GM19239 (cell line): ENCODE measurements around the gene C6orf15.

Experiments
- DNase-seq: peaks from one replicate; pipeline ENCODE4 v3.0.0; 2011; ENCODE audit warnings: low spot score; ENCODE audit not compliant: insufficient read length
- FAIRE-seq: peaks from 2 replicates; lab custom pipeline; 2011; peaks lifted over from hg19 to GRCh38; lab: Jason Lieb, UNC

C6orf15 gene

GRCh38 chr6:31113861-31114540 lies 1.6 kb upstream of the C6orf15 start:
- FAIRE-seq = no peak
- no peak for DNase-seq

DNA sequence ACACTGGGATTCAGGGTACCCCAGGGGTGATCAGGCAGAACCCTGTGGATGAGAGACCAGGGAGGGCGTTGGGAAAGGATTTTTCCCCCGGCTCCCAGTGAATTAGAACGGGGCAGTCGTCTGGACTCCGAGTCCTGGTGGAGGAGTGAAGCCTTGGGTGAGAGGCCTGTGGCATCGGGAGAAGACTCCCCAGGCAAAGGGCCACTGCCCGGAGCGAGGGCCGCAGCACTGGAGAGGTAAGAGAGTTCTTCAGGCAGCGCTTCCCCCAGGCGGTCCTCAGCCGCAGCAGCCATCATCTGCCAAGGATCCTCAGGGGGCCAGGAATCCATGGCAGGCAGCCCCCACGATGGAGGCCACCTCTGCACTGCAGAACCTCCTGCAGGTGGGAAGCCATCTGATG lies 663 bp downstream of the C6orf15 start:
- DNase-seq = no peak
- no peak for FAIRE-seq

GRCh38 chr6:31110825-31111582 lies 1.4 kb downstream of the C6orf15 start:
- DNase-seq (no peak), FAIRE-seq (no peak)

GRCh38 chr6:31107052-31107451 lies 5.3 kb downstream of the C6orf15 start:
- DNase-seq = no peak
- FAIRE-seq = no peak

DNA sequence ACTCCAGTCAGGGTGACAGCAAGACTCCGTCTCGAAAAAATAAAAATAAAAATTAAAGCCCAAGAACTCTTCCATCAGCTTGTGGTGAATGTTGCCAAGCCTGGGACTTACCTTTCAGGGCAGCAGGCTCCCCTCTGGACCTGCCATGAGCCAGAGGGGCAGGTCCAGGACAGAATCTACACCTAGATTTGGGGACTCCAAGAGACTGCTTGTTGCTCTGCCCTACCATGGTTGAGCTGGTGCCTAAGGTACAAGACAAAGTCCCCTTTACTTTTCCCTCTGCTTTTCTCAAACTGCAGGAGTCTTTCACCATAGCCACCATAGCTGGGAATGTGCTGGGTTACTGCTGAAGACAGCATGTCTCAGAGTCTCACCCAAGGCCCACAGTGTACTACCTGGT lies 9.2 kb downstream of the C6orf15 start:
- no peak for FAIRE-seq
- DNase-seq = no peak

DNA sequence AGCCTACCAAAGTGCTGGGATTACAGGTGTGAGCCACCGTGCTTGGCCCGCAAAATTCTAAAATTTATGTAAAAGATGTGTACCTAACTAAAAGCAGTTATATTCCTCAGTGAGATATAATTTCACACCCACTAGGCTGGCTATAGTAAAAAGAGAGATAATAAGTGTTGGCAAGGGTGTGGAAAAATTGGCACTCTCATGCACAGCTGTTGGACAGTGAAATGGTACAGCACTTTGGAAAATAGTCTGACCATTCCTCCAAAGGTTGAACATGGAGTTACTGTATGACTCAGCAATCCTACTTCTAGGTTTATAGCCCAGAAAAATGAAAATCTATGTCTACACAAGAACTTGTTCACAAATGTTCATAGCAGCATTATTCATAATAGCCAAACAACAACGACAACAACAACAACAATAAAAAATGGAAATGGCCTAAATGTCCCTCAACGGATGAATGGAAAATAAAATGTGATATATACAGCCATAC lies 13.9 kb downstream of the C6orf15 start:
- DNase-seq (no peak), FAIRE-seq (no peak)

DNA sequence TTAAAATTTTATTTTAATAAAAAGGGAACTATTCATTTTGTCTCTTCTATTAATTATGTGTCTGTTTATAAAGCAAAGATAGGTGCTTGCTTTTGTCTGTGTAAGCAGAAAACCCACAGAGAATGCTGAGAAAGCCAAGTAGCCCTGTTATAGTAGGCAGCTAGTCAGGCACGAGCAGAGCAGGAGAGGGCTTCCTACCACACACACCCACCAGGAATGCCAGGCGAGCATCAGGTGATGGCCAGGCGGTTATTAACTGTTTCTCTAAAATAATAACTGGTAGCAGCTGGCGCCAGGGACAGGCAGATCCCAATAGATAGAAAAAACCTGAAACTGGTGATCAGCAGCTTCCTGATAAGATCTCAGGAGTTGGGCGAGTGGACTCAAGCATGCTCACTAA lies 15.7 kb downstream of the C6orf15 start:
- FAIRE-seq = no peak
- DNase-seq = no peak

- DNase-seq (no peak), FAIRE-seq (no peak)
These were observed 16.2 kb downstream of the C6orf15 start for GRCh38 chr6:31096215-31096614.

GRCh38 chr6:31094389-31094881 lies 17.9 kb downstream of the C6orf15 start:
- FAIRE-seq (no peak), DNase-seq (no peak)

DNA sequence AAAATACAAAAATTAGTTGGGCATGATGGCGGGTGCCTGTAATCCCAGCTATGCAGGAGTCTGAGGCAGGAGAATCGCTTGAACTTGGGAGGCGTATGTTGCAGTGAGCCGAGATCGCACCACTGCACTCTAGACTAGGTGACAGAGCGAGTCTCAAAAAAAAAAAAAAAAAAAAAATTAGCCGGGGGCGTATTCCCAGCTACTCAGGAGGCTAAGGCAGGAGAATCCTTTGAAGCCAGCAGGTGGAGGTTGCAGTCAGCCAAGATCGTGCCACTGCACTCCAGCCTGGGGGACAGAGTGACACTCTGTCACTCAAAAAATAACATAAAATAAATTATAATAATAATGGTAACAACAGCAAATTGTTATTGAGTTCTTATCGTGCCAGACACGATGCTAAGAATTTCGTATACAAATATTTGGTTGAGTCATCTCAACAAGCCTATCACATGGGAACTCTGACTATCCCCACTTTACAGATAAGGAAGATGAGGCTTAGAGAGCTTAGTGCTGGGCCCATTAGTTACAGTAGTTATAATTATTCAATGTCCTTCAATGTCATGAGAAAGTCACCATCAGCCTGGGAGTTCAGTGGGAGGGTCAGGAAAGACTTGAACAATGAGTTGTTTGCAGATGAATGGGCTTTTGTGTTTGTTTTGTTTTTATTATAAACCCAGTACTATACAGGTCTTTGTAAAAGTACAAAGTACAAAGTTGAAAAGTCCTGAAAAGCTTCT lies 19.4 kb downstream of the C6orf15 start:
- no peak for FAIRE-seq

DNA sequence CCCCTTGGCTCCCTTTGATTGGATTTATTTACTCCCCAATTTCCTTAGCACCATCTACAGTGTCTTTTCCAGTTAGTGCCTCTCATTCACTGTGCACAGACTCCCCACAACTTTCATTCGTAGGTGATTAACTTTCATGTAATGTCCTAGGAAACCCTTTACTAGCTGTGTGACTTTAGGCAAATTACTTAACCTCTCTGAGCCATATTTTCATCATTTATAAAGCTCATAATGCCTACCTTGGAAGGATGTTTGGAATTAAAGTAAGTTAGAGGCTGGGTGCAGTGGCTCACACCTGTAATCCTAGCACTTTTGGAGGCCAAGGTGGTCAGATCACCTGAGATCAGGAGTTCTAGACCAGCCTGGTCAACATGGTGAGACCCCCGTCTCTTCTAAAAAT lies 20.1 kb downstream of the C6orf15 start:
- DNase-seq = no peak
- no peak for FAIRE-seq

More for the DNA sequence above, 19.4 kb downstream of the C6orf15 start:
- no peak for DNase-seq

- no peak for DNase-seq
These were observed 20.7 kb downstream of the C6orf15 start for GRCh38 chr6:31091680-31092079.

GRCh38 chr6:31090973-31091364 lies 21.4 kb downstream of the C6orf15 start:
- no peak for FAIRE-seq
- no peak for DNase-seq

More at GRCh38 chr6:31091680-31092079, 20.7 kb downstream of the C6orf15 start:
- no peak for FAIRE-seq

DNA sequence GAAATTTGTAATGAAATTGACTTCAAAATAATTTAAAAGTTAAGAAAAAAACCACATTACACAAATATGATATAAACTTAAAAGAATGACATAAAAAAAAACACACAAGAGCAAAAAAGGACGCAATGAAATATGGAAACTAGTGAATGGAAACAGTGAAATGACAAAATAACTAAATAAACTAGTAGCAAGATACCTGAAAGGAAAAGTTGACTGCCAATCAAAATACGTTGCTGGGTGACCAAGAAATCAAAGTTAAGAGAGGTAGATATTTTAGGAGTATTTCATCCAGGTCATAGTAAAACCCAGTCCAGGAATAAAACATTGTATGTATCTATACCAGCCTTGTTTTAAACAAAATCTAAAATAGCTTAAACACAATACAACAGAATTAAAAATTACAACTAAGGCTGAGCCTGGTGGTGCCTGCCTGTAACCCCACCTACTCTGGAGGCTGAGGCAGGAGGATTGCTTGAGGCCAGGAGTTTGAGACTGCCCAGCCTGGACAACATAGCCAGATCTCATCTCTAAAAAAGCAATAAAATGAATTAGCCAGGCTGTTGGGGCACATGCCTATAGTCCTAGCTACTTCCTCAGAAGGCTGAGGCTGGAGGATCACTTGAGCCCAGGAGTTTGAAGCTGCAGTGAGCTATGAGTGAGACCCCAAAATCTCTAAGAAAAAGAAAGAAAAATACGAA lies 22.0 kb downstream of the C6orf15 start:
- DNase-seq (no peak), FAIRE-seq (no peak)

- peak; percentile 89 for FAIRE-seq
- DNase-seq = peak; percentile 80
These were observed 24.8 kb downstream of the C6orf15 start for GRCh38 chr6:31087494-31088089.

DNA sequence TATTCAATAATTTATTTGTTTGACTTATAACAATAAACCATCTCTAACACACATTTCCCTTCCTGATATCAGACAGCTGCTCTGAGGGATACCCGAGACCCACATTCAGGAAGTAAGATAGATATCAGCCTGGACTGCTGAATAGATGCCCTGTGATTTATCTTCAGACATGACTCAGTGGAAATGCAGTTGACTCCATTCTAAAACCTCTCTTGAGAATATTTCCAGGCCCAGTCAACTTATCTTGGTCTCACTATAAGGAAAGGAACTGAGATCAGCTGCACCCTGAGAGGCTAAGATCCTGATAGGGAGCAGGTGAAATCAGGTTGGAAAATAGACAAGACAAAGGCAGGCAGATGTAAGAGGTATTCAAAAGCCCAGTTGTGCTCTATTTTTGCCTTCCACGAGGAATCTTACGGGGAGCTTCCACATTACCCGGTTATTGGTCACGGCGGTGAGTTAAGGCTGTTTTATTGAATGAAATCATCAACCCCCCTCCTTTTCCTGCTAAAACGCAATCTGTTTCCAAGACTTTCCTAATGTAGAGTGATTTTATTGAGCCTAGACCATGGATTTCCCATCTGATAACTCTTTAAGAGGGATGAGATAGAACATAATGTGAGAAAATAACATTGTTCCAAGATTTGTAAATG lies 25.5 kb downstream of the C6orf15 start:
- FAIRE-seq = no peak
- no peak for DNase-seq

- FAIRE-seq (no peak), DNase-seq (no peak)
These were observed 28.5 kb downstream of the C6orf15 start for GRCh38 chr6:31083742-31084354.

GRCh38 chr6:31081872-31082271 lies 30.5 kb downstream of the C6orf15 start:
- no peak for FAIRE-seq

More at GRCh38 chr6:31081872-31082271, 30.5 kb downstream of the C6orf15 start:
- no peak for DNase-seq
